Muscle layer of colon (tissue), 2 donors: ENCODE measurements around the gene NGF.

Experiments used
- H3K27ac ChIP-seq: one replicate; pipeline ENCODE4 v1.7.0; 2013; ENCODE audit warnings: low read depth, mild to moderate bottlenecking, low read length, moderate library complexity
- H3K27me3 ChIP-seq, 2 donors: one replicate each; pipeline ENCODE4 v1.7.0; 2013; ENCODE audit warnings: low read length in 2 of 2, mild to moderate bottlenecking in 2 of 2; ENCODE audit not compliant: insufficient read depth in 2 of 2, control insufficient read depth in 1 of 2
- H3K36me3 ChIP-seq: one replicate; pipeline ENCODE4 v1.7.0; 2013; ENCODE audit warnings: mild to moderate bottlenecking, low read length; ENCODE audit not compliant: insufficient read depth
- H3K4me1 ChIP-seq: one replicate; pipeline ENCODE4 v1.7.0; 2013; ENCODE audit warnings: mild to moderate bottlenecking, low read length; ENCODE audit not compliant: insufficient read depth
- H3K4me3 ChIP-seq, 2 donors: one replicate each; pipeline ENCODE4 v1.7.0; 2013; ENCODE audit warnings: low read length in 2 of 2, low read depth in 1 of 2, mild to moderate bottlenecking in 1 of 2, moderate library complexity in 1 of 2
- H3K9ac ChIP-seq: one replicate; pipeline ENCODE4 v1.7.0; 2013; ENCODE audit warnings: low read length
- H3K9me3 ChIP-seq: one replicate; pipeline ENCODE4 v1.7.0; 2013; ENCODE audit warnings: mild to moderate bottlenecking, low read length
- donor health status: abdominal sarcoma.
- donor health status: Adenocarcinoma of cecum.

The NGF gene

DNA sequence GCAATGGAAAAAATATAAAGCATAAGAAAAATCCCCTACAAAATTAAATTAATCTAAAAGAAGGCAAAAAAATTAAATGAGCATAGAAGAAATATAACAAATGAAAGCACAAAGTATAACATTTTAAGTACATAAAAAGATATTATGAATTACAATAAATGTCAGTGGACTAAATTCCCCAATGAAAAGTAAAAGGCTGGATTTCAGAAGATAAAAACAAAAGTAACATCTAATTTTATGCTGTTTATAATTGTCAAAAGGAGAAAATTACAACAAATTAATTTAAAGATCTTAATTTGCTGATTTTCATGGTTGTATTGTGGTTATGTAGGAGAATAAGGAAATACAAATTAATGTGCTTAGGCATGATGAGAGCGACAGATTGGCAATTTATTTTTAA lies 92.8 kb downstream of the NGF start:
- no peak overlapping the region for H3K9ac ChIP-seq
- no peak overlapping the region for H3K27ac ChIP-seq
- H3K27me3 ChIP-seq: no peaks in the 10 kb centered on the region
- H3K36me3 ChIP-seq: no peaks in the 10 kb centered on the region
- no peaks in the 10 kb centered on the region for H3K9me3 ChIP-seq
- H3K4me1 ChIP-seq: no peaks in the 10 kb centered on the region
- no peak overlapping the region for H3K4me3 ChIP-seq

DNA sequence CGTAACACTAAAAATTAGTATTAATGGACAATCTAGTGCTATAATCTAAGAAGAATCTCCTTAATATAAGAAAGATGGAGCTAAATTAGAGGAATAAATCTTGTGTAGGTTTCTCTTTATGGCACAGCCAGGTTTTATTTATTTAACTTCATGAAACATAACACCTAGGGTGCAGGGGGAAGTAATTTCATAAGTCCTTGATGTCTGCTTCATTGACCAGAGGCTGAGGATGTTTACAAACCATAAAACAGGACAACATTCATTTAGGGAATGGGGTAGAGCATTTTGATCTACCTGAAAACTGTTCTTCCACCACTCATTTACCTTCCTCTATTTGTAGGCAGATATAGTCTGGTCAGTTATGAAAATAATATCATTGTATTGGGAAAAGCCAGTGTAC lies 95.5 kb downstream of the NGF start:
- H3K9me3 ChIP-seq: no peaks in the 10 kb centered on the region
- no peak overlapping the region for H3K27ac ChIP-seq
- no peak overlapping the region for H3K9ac ChIP-seq
- no peaks in the 10 kb centered on the region for H3K27me3 ChIP-seq
- no peaks in the 10 kb centered on the region for H3K36me3 ChIP-seq
- no peak overlapping the region for H3K4me3 ChIP-seq
- H3K4me1 ChIP-seq: peaks cover 6% of the 10 kb centered on the region

DNA sequence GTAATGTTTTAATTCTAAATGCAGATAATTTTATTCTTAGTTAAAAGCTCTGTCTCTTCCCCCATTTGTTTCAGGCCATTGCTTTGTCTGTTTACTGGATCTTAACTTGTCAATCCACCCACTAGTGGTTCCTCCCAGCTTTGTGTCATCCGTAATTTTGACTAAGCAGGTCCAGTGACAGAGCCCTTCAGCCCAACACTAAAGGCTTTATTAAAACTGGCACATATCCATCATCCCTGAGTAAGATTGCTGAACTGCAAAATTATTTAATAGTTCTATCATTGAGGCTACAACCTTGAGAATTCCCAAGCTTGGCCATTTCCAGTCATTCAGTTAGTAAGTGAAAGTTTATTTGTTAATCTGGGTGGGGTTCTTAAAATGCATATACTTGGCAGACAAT lies 96.7 kb downstream of the NGF start:
- Histone ChIP-seq H3K27me3 (no peaks in the 10 kb centered on the region), H3K36me3 (no peaks in the 10 kb centered on the region), H3K9me3 (no peaks in the 10 kb centered on the region), H3K4me3 (no peak overlapping the region), H3K27ac (no peak overlapping the region), H3K4me1 (peaks cover 6% of the 10 kb centered on the region), H3K9ac (no peak overlapping the region)

DNA sequence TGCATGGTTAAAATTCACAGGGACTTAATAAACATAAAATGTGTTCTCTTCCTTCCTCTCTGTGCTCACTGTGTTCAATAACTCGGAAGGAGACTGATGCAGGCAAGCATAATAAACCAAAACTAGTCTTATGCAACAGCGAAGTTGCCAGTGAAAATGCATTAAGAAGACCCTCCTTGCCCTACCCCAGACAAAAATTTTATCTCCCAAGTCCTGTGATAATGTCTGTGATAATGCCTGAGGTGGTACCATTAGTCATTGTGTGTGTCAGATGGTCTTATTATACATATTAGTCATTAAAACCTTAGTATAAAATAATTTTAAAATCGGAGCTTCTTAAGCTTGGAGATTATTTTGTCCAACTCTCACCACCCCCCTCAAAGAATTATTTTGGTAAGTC lies 97.8 kb downstream of the NGF start:
- Histone ChIP-seq H3K36me3 (no peaks in the 10 kb centered on the region), H3K9me3 (no peaks in the 10 kb centered on the region), H3K4me1 (peaks cover 6% of the 10 kb centered on the region), H3K27me3 (no peaks in the 10 kb centered on the region), H3K27ac (no peak overlapping the region), H3K4me3 (no peak overlapping the region), H3K9ac (no peak overlapping the region)

DNA sequence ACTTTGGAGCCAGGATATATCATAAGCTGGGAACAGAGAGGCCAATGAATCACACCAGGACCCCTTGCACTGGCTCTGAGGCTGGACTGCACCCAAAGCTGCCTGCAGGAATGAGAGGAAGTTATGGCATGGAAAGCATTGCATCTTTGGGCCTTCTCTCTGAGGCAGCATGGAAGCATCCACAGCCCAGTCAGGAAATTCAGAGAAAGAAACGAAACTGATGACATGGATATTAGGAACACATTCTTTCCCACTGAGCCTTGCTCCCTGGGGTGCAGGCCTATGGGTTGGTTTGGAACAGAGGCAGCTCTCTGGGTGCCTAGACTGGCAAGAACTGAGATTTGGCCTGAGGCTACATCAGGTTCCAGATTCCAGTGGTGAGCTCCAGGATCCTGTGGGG lies 98.6 kb downstream of the NGF start:
- Histone ChIP-seq H3K36me3 (no peaks in the 10 kb centered on the region), H3K27me3 (no peaks in the 10 kb centered on the region), H3K9ac (no peak overlapping the region), H3K9me3 (no peaks in the 10 kb centered on the region), H3K27ac (no peak overlapping the region), H3K4me1 (peaks cover 6% of the 10 kb centered on the region), H3K4me3 (no peak overlapping the region)

DNA sequence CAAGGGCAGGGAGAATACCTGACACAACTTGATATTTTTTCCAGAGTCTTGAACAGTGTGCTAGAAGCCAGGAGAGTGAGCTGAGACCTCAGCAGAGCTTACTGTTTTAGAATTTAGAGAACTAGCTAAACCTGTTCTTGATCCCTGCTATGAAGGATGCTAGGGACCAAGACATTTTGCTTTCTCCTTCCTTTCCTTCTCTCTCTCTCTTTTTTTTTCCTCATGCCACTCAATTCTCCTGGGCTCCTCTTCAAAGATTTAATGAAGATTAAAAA lies 99.0 kb downstream of the NGF start:
- H3K4me1 ChIP-seq: peaks cover 6% of the 10 kb centered on the region
- no peak overlapping the region for H3K27ac ChIP-seq

DNA sequence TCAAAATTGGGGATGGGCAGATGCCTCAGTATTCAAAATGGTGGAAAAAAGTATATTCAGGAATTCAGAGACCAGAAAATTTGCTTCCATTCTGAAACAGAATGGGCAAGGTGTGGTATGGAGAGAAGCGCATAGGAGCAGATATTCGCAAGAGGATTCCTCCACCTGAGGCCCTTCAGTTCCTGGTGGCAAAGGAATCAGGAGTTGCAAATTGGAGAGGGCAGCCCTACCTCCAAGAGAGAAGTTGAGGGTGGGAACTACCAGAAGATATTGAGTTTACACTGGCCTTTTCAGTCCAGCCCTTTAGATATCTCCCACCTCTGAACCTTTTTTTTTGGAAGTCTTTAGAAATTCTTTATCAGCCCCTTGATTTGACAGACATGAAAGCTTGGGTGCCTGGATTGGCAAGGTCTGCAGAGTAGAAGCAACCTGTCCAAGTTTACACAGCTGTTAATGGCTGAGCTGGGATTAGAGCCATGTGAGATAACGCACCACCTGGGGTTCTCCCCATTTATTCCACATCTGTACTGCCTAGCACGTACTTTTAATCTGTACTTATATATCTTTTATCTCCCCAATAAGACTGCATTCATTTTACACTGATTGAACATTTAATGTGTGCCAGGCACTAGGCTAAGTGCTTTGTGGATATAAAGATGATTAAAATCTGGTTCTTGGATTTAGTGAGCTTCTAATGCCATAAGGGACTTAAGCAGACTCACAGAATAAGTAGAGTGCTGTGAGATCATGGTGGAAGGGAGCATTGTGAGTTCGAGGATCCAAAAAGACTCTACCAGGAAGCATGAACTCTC lies 99.5 kb downstream of the NGF start:
- Histone ChIP-seq H3K27ac (no peak overlapping the region), H3K4me1 (peaks cover 7% of the 10 kb centered on the region), H3K27me3 (no peaks in the 10 kb centered on the region), H3K36me3 (no peaks in the 10 kb centered on the region), H3K4me3 (no peak overlapping the region), H3K9me3 (no peaks in the 10 kb centered on the region), H3K9ac (no peak overlapping the region)

More for the DNA sequence above, 99.0 kb downstream of the NGF start:
- Histone ChIP-seq H3K27me3 (no peaks in the 10 kb centered on the region), H3K9ac (no peak overlapping the region), H3K4me3 (no peak overlapping the region), H3K36me3 (no peaks in the 10 kb centered on the region), H3K9me3 (no peaks in the 10 kb centered on the region)

DNA sequence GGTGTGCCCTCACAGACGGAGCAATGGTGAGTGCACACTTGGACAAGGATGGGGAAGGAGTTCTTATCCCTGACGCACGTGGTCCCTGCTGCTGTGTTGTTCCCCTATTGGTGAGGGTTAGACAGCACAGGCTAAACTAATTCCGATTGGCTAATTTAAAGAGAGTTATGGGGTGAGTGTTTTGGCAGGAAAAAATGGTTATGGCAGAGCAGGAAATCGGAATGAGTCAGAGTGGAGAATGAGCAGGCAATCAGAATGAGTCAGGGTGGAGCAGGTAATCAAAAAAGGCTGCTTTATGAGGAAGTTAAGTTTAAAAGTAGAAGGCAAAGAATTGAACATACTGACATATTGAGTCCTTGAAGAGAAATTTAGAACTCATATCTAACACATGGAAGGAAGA lies 100.5 kb downstream of the NGF start:
- H3K27me3 ChIP-seq: no peaks in the 10 kb centered on the region
- peaks cover 17% of the 10 kb centered on the region for H3K4me1 ChIP-seq
- H3K4me3 ChIP-seq: no peak overlapping the region
- no peak overlapping the region for H3K9ac ChIP-seq
- H3K9me3 ChIP-seq: no peaks in the 10 kb centered on the region
- no peaks in the 10 kb centered on the region for H3K36me3 ChIP-seq
- H3K27ac ChIP-seq: no peak overlapping the region

DNA sequence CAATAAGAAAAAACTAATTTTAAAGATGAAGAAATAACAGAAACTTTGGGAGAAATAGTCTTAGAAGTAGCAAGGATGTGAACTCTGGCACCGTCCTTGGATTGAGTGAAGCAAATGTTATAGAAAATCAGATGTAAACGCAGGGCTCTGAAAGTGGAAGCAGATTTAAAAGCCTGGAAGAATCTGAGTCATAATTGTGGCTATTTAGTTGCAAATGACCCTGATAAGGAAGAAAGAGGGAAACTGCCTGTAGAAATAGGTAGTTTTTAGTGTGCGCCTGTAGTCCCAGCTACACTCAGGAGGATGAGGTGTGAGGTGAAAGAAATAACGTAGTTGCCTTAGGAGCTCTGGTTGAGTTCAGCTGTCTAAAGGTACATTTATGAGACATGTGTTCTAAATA lies 101.0 kb downstream of the NGF start:
- Histone ChIP-seq H3K36me3 (no peaks in the 10 kb centered on the region), H3K9me3 (no peaks in the 10 kb centered on the region), H3K9ac (no peak overlapping the region), H3K4me1 (peaks cover 21% of the 10 kb centered on the region), H3K27me3 (no peaks in the 10 kb centered on the region), H3K27ac (no peak overlapping the region), H3K4me3 (no peak overlapping the region)
